IPS-11a (cell line): ENCODE data around the gene NDNF.

Experiments
- H3K4me3 ChIP-seq: one replicate; pipeline ENCODE4 v1.5.1; 2013; ENCODE audit warnings: low read depth, low read length, control low read depth

Gene NDNF

GRCh38 chr4:121018543-121018942, 53.8 kb downstream of the NDNF start:
- H3K4me3 ChIP-seq: no peak overlapping the region

GRCh38 chr4:121016611-121017010, 55.7 kb downstream of the NDNF start:
- H3K4me3 ChIP-seq: no peak overlapping the region

GRCh38 chr4:121015421-121015820, 56.9 kb downstream of the NDNF start:
- no peak overlapping the region for H3K4me3 ChIP-seq

- no peak overlapping the region for H3K4me3 ChIP-seq
These were observed 57.8 kb downstream of the NDNF start for GRCh38 chr4:121014544-121014943.

- no peak overlapping the region for H3K4me3 ChIP-seq
These were observed 60.5 kb downstream of the NDNF start for GRCh38 chr4:121011780-121012340.

GRCh38 chr4:121011138-121011537, 61.2 kb downstream of the NDNF start:
- H3K4me3 ChIP-seq: no peak overlapping the region

GRCh38 chr4:121009578-121010478, 62.5 kb downstream of the NDNF start:
- H3K4me3 ChIP-seq: no peak overlapping the region

GRCh38 chr4:121007660-121008059, 64.7 kb downstream of the NDNF start:
- no peak overlapping the region for H3K4me3 ChIP-seq

- H3K4me3 ChIP-seq: no peak overlapping the region
These were observed 68.5 kb downstream of the NDNF start for GRCh38 chr4:121003863-121004262.

- no peak overlapping the region for H3K4me3 ChIP-seq
These were observed 76.9 kb downstream of the NDNF start for GRCh38 chr4:120995266-120996010.

- no peak overlapping the region for H3K4me3 ChIP-seq
These were observed 77.8 kb downstream of the NDNF start for GRCh38 chr4:120994521-120994920.

GRCh38 chr4:120991885-120992284, 80.5 kb downstream of the NDNF start:
- no peak overlapping the region for H3K4me3 ChIP-seq

GRCh38 chr4:120990246-120990645, 82.1 kb downstream of the NDNF start:
- H3K4me3 ChIP-seq: no peak overlapping the region
